ENCODE results near the gene MED17.

The MED17 gene

DNA sequence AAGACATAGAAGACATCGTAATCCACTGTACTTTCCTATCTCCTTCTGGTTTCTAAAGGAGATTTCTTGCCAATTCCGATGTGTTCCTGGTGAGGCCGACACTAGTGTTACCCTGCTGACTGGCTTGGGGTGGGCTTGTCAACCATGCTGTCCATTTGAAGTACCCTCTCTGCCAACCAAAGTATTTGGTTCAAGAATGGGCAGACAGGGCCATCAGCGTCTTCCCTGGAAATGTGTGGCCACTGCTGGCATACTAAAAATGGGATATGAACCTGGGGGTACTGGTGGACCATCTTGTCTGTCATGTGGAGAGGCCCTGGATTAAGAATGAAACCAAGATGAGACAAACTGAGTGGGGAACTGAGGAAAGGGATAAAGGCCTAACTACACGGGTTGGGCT is 68.2 kb downstream of the MED17 start:
- DNase-seq: no peak

DNA sequence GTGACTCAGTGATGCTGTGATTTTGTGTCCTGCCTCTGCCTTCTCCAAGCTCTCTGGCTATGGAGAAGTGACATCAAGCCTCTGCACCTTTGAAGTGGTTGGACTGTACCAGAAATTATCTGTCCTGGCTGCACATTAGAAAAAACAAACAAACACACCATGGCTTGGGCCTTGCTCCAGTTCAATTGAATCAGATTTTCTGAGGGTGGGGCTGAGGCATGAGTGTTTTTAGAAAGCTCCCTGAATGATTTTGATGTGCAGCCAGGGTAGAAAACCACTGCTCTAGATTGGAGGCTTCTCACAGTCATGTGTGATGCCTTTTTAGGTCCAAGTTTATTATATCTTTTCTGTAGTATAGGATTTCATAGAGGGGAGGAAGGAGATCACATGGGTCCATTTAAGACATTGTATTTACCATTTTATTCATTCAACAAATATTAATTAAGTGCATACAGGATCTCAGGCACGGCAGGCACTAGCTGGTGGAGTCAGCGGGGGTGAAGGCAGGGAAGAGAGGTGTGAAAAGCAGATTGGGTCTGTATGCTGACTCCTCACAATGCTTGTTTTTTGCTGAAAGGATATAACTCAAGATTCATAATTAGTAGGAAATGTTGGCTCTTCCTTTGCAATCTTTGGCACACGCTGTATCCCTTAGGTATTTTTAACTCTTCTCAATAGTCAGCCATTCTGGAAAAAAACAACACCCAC is 73.5 kb downstream of the MED17 start:
- DNase-seq: no peak

DNA sequence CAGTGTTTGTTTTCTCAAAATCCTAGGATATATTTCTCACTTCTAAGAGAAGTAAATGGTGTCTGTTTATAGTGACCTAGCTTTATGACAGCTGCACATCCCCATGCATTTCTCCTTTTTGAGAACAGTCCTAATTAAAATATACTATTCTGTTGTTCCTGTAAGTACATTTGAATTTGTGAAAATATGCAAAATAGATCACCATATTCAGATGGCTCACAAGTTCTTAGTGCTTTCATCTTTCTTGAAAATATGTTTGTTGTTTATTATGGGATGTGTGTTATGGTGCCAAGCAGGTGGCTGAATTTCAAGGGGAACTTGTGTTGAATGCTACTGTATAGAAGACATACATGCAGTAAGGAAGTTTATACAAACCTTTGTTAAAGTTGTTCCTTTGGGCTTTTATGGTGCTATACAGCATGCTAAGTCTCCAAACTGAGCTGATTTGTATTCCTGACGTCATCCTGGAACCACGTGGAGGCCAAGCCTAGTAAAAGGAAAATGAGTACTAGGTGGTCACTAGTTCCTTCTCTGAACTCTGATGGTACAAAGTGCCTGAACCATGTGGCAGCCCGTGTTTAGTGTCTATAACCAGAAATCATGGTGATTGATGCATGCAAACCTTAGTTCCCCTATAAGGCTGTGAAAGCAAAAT is 74.2 kb downstream of the MED17 start:
- no peak for DNase-seq

DNA sequence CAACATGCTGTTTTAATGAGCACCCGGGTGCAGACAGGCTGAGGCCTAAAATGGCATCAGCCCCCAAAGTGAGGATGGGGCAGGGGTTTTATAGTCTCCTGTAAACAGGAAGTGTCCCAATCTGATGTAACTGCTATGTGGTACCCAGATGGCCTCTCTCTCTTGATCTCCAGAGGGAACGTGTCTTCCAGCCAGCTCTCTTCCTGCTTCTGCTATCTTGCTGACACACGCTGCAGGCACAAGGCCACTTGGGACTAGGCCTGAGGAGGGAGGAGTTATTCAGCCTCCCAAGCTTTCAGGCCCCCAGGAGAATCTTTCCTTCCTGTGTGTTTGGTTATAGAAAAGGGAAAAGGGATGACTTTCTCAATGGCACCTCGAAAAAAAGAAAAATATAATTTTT is 77.7 kb downstream of the MED17 start:
- no peak for DNase-seq
